IPS-11a (cell line): ENCODE measurements around the gene BAIAP2.

Experiments
- H3K4me3 ChIP-seq: one replicate; pipeline ENCODE4 v1.5.1; 2013; ENCODE audit warnings: low read depth, low read length, control low read depth

BAIAP2 gene

DNA sequence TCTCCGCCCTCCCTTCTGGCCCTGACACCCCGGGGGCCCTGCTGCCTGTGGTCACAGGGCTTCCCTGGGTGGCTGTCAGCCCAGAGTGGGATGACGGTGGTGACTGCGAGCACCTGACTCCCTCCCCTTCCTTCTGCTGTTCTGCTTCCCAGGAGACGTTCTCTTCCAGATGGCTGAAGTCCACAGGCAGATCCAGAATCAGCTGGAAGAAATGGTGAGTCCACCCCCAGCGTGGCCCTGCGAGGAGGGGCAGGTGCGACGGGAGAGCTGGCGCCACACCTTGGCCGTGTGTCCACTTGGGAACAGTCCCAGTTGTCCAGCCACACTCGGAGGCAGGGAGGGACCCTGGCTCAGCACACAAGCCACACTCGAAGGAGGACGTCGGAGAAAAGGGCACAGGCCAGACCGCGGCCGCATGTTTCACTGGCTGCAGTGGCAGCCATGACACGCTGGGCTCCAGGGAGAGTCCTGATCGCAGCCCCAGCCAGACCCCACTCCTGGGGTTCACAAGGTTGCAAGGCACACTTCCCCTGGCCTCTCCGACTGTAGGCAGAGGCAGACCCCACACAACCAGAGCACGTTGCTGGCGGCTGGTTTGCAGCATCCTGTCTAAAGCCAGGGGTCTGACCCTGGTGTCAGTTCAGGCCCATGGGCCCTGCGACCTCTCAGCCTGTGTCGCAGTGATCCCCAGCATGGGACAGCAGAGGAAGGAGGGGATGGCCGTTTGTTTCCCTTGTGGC, 49.9 kb downstream of the BAIAP2 start:
- no peak overlapping the region for H3K4me3 ChIP-seq

- no peak overlapping the region for H3K4me3 ChIP-seq
Measured at GRCh38 chr17:81085420-81085911, 50.5 kb downstream of the BAIAP2 start.

- H3K4me3 ChIP-seq: no peak overlapping the region
Measured at GRCh38 chr17:81086789-81087551, 52.0 kb downstream of the BAIAP2 start.

- no peak overlapping the region for H3K4me3 ChIP-seq
Measured at GRCh38 chr17:81090361-81091136, 55.6 kb downstream of the BAIAP2 start.

DNA sequence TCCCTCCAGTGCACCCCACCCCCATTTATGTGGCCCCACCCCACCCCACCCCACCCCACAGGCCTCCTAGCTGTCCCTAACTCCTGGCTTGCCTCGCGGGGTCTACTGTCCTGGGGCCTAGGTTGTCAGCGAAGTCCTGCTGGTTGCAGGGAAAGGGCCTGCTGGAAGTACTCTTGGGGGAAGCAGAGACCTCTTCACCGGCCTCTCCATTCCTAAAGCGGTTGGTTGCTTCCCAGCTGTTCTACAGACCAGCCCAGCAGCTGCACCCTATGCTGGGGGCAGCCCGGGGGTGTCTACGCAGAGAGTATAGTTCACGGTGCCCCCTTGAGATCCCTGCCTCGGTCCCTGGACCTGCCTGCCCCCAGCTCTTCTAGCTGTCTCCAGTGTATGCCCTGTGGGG, 56.2 kb downstream of the BAIAP2 start:
- H3K4me3 ChIP-seq: no peak overlapping the region

- no peak overlapping the region for H3K4me3 ChIP-seq
Measured at GRCh38 chr17:81091774-81092517, 57.0 kb downstream of the BAIAP2 start.

DNA sequence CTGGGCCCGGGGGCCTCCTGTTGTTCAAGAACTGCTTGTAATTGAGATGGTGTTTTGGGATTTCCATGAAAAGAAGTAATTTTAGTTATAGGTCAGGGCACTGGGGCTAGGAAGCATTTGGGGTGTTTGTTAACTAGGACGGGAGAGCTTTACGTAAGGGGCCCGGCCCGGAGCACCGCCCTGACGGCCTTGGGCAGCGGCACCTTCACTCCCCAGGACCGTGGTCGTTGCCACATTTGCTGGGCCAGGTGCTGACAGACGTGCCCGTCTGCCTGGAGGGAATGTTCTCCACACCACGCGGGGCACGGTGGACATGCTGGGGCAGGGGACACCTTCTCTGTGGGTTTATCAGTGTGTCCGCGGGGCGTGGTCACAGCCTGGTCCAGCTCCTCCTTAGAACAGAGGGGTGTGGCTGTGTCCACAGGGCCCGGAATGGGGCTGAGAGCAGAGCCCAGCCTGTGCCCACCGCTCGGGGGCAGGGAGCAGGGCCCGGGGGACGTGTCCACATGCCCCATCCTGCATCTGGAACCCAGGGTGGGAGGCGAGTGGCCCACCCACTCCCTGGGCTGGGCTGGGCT, 57.7 kb downstream of the BAIAP2 start:
- no peak overlapping the region for H3K4me3 ChIP-seq

DNA sequence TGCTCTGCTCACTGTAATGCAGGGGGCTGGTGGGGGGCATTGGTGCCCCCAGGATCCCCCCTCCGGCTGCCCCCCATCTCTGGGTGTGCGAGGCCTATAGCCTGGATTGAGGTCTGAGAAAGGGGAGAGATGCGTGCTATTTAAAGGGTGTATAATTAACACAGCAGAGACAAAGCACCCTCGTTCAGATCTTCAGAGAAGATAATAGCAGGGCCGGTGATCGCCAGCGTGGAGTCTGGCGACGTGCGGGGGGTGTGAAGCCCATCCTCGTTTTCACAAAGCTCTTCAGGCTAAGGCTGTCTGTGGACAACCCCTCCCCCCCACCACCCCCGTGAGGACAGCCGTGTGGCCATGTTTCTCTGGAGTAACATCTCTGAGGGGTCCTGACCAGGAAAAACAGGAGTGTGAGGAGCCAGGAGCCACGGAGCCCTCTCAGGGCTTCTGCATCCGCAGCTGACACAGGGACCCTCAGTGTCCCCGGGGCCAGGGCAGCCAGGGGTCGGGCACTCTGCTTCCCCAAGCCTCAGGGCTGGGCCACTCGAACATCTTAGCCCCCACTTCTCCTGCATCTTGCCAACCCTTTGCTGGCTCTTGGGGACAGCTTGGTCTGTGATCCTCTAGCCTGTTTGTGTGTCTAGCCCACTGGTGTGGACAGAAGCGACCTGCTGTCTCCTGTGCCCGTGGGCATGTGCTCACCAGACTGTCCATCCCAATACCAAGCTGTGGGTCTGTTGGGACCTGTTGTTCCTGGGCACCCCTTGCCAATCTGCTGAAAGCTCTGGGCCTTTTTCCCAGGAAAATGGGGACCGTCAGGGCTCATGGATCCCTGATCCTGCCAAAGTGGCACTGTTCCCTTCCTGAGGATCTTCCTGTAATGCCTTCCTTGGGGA, 58.9 kb downstream of the BAIAP2 start:
- no peak overlapping the region for H3K4me3 ChIP-seq

GRCh38 chr17:81094509-81095382, 59.8 kb downstream of the BAIAP2 start:
- H3K4me3 ChIP-seq: no peak overlapping the region

DNA sequence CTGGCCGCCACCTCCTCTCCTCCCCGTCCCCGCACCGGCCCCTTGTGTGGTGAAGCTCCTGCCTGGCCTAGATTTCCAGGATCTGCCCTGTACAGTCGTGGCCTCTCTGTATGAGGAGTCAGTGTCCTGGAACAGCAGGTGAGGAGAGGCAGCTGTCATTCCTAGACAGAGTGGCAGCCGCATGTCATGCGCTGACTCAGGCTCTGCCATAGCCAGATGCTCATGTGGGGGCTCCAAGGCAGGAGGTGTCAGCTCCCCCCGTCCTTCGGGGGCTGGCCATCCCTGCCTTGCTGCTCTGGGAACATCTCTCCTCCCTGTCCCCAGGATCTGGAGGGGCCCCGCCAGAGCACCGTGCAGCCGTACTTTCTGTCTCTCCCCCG, 60.4 kb downstream of the BAIAP2 start:
- H3K4me3 ChIP-seq: no peak overlapping the region

GRCh38 chr17:81096741-81097133, 61.8 kb downstream of the BAIAP2 start:
- no peak overlapping the region for H3K4me3 ChIP-seq

GRCh38 chr17:81097134-81097942, 62.4 kb downstream of the BAIAP2 start:
- no peak overlapping the region for H3K4me3 ChIP-seq

- H3K4me3 ChIP-seq: no peak overlapping the region
Measured at GRCh38 chr17:81097943-81098308, 63.0 kb downstream of the BAIAP2 start.

- no peak overlapping the region for H3K4me3 ChIP-seq
Measured at GRCh38 chr17:81099888-81100287, 64.9 kb downstream of the BAIAP2 start.

DNA sequence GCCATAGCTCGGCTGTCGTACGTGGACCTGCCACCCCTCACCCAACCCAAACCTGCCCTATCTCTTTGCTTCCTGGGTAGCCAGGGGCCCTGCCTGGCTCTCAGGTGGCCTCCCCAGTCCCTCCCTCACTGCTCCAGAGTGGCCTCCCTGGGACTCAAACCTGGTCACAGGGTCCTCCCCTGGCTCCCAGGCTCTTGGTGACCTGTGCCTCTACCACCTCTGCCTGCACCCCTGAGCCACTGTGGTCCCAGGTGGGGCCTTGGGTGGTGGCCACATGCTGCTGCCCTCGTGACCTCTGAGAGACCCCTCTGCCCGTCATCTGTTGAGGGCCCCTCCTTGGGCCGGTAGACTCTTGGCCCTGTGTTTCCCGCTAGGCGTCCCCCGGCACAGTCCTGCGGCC, 65.7 kb downstream of the BAIAP2 start:
- no peak overlapping the region for H3K4me3 ChIP-seq

- no peak overlapping the region for H3K4me3 ChIP-seq
Measured at GRCh38 chr17:81101614-81102306, 66.8 kb downstream of the BAIAP2 start.

DNA sequence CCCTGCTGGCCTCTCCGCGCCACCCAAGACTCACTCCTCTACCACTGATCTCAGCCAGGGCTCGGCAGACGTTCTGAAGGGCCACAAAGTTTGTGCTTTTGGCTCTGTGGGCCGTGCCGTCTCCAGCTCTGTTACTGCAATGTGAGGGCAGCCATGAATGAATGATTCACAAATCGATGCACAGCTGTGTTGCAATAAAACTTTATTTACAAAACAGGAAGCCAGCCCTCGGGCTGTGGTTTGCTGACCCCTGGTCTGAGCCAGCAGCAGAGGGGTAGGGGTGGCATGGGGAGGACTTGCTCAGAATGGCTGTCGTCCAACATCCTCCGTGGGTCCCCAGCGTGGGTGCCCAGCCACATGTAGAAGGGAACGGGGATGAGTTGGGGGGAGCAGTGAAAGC, 67.4 kb downstream of the BAIAP2 start:
- no peak overlapping the region for H3K4me3 ChIP-seq
